ENCODE measurements around the gene NCBP2.

GRCh38 chr3:196979545-196979944 is 37.2 kb upstream of the NCBP2 start:
- TF ChIP-seq TAF1 (IDR thresholded peaks at IDR 0.05; ENCODE audit: borderline replicate concordance, insufficient read depth, low read length) = no peak
- no peak for TF ChIP-seq REST (IDR thresholded peaks at IDR 0.05; ENCODE audit: insufficient read depth in 1 of 2, low read depth in 2 of 2, low read length in 2 of 2)
- no peak for TF ChIP-seq SIN3A (IDR thresholded peaks at IDR 0.05; ENCODE audit: borderline replicate concordance, insufficient read depth, low read length)
